Adrenal gland (tissue), 12 donors: ENCODE results near the gene ITPK1. TPM values are rescaled to one million over a fixed set of nuclear protein-coding genes. Genes with fewer than 3 reads are reported as not detected.
A peak's percentile ranks its signal among the peaks of the same experiment; 100 is the strongest.

ENCODE experiments used
- DNase-seq, 7 donors: peaks; one replicate each; pipeline ENCODE4 v3.0.0-alpha.2; 2019 to 2020
- H3K27ac ChIP-seq, 5 donors: fragments of 200-600 bp; sonication (generic) in 4 of 5; 1 replicate in 3 of 5; 2 replicates in 2 of 5; pipeline versions ENCODE4 v1.5.1 to v1.8.0; 2016 to 2020; ENCODE audit warnings: mild to moderate bottlenecking in 1 of 5
- H3K27me3 ChIP-seq: fragments of 200-600 bp; 2 replicates; pipeline ENCODE4 v1.8.0; 2021
- H3K36me3 ChIP-seq, 2 donors: fragments of 200-600 bp; replicated peaks in 1 of 2; 1 replicate in 1 of 2; 2 replicates in 1 of 2; pipeline versions ENCODE4 v1.5.1 to v1.8.0; 2018 to 2022
- H3K4me1 ChIP-seq, 2 donors: fragments of 200-600 bp; replicated peaks in 1 of 2; 1 replicate in 1 of 2; 2 replicates in 1 of 2; pipeline versions ENCODE4 v1.5.1 to v1.8.0; 2018 to 2021
- H3K4me3 ChIP-seq, 4 donors: fragments of 200-600 bp; sonication (generic) in 3 of 4; one replicate each; pipeline ENCODE4 v1.5.1; 2016 to 2018
- H3K9me3 ChIP-seq, 3 donors: fragments of 200-600 bp; sonication (generic) in 1 of 3; replicated peaks in 1 of 3; 1 replicate in 2 of 3; 2 replicates in 1 of 3; pipeline versions ENCODE4 v1.5.1 to v1.8.0; 2016 to 2021
- POLR2A ChIP-seq, 2 donors: fragments of 450-650 bp; IDR thresholded peaks; one replicate each; pipeline ENCODE4 v1.6.1; 2017; ENCODE audit warnings: antibody characterized with exemption in 2 of 2, mild to moderate bottlenecking in 2 of 2, moderate library complexity in 1 of 2
- WGBS, 4 donors: extraction: QIAGEN DNeasy Blood & Tissue Kit in 2 of 4; methylation state at CpG; one replicate each; pipeline versions ENCODE4 v1.1.5 to v1.1.7; 2013 to 2017; 5-methylcytosine and 5-hydroxymethylcytosine counted together
- intact Hi-C, 2 donors: fragments of 100-400 bp; cut with DNase I; formaldehyde crosslinking; loops; one replicate each; pipeline versions ENCODE4 v1.14.1 to v1.15.0; 2022 to 2023
- polyA plus RNA-seq, 3 donors: library from polyadenylated mRNA; stranded (reverse); fragments of 200-250 nt in 2 of 3; fragments of 350-450 nt in 1 of 3; fragmentation: Illumina TruSeq in 1 of 3; extraction: RNeasy Lipid Tissue Mini Kit (QIAGEN cat#74804) in 1 of 3; gene quantifications; one replicate each; pipeline ENCODE4 v1.2.3, GENCODE V29; 2013 to 2014
- total RNA-seq, 9 donors: library from RNA; depleted of rRNA in 4 of 9; stranded (reverse); fragments of >200 nt in 4 of 9; fragments of 120-200 nt in 1 of 9; fragmentation: NEBNext Ultra II Directional in 1 of 9; extraction: Animal tissue kit (Norgen Biotek cat#: 25700) in 1 of 9; gene quantifications; one replicate each; pipeline versions ENCODE4 v1.1.0 to v1.2.4, GENCODE V29; 2013 to 2023
- TF ChIP-seq, protein P1 (sequence below), 6 experiments: fragments of 450-650 bp in 4 of 6; fragments of 200-600 bp in 2 of 6; sonication (generic) in 1 of 6; IDR thresholded peaks; 1 replicate in 5 of 6; 2 replicates in 1 of 6; pipeline versions ENCODE4 v1.5.1 to v1.8.0; 2016 to 2021; ENCODE audit warnings: antibody characterized with exemption in 6 of 6, mild to moderate bottlenecking in 2 of 6, moderate library complexity in 1 of 6
- donor health status: healthy with polysubstance abuse.
- donor health status: Bipolar disorder and iron deficiency.
- donor health status: DM: yes; HTN: yes; CAD: no.
- donor health status: DM: no; HTN: no; CAD: no.
- donor health status: DM: no; HTN: no; CAD: no.
- donor health status: DM: yes; HTN: yes; CAD: no.

Gene ITPK1
- total and polyA plus RNA-seq, 12 donors = 28.1 to 182 (median 49.2) TPM

DNA sequence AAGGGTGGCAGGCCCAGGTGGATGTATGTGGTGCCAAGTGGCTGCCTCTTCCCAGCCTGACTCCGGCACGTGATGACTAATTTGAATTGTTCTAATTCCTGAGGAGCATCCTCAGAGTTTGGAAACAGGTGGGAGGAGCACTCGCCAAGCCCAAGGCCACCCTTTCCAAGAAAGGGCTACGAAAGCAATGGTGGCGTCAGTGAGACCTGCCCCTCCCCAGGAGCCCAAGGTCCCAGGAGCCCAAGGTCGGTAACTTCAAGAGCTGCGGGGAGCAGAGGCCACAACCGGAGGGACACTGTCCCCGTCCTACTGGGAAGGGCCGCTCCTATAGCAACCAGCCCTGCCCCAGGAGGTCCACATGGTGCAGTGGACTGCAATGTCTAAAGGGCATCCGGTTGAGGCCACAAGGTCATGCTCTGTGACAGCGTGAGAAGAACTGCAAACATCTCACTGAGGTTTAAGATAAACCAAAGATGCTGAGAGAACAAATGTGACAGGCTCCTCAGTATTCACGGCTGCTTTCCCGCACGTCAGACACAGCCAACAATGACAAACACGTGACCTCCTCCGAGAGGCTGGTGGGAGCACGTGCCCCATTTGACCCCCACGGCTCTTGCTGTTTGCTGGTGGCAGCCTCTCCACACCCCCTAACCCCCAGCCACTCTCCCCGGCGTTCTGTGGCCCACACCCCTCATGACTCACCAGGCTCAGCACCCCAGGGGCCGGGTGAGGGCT, 79.6 kb downstream of the ITPK1 start:
- H3K36me3 ChIP-seq = no peaks in the 10 kb centered on the region
- peaks cover 4 to 57% of the 10 kb centered on the region in 2 donors for H3K4me1 ChIP-seq
- H3K9me3 ChIP-seq = no peaks in the 10 kb centered on the region
- TF ChIP-seq POLR2A (IDR thresholded peaks at IDR 0.05) = no peak
- TF ChIP-seq, protein P1, sequence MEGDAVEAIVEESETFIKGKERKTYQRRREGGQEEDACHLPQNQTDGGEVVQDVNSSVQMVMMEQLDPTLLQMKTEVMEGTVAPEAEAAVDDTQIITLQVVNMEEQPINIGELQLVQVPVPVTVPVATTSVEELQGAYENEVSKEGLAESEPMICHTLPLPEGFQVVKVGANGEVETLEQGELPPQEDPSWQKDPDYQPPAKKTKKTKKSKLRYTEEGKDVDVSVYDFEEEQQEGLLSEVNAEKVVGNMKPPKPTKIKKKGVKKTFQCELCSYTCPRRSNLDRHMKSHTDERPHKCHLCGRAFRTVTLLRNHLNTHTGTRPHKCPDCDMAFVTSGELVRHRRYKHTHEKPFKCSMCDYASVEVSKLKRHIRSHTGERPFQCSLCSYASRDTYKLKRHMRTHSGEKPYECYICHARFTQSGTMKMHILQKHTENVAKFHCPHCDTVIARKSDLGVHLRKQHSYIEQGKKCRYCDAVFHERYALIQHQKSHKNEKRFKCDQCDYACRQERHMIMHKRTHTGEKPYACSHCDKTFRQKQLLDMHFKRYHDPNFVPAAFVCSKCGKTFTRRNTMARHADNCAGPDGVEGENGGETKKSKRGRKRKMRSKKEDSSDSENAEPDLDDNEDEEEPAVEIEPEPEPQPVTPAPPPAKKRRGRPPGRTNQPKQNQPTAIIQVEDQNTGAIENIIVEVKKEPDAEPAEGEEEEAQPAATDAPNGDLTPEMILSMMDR (IDR thresholded peaks at IDR 0.05) = no peak
- 41 to 49% (median 42%) methylated on average over 13 to 22 of the region's 22 CpGs for WGBS, 4 donors
- H3K27me3 ChIP-seq = no peaks in the 10 kb centered on the region
- no peak overlapping the region for H3K4me3 ChIP-seq
- peak in 6 of 7 donors; percentile 43 to 70 (median 62) for DNase-seq
- intact Hi-C loops = no loop called here
- H3K27ac ChIP-seq = peak overlapping the region in 3 of 5 donors; percentile 5 to 78 (median 19)

- no peaks in the 10 kb centered on the region for H3K36me3 ChIP-seq
- no peak for DNase-seq
- H3K27me3 ChIP-seq = no peaks in the 10 kb centered on the region
- no peaks in the 10 kb centered on the region for H3K9me3 ChIP-seq
- intact Hi-C loops = no loop called here
- WGBS, 4 donors = 83 to 100% (median 92%) methylated on average over 3 to 5 of the region's 5 CpGs
- H3K4me3 ChIP-seq = no peak overlapping the region
- TF ChIP-seq, protein P1 (IDR thresholded peaks at IDR 0.05) = no peak
- TF ChIP-seq POLR2A (IDR thresholded peaks at IDR 0.05) = no peak
- H3K27ac ChIP-seq = peak overlapping the region in 2 of 5 donors; percentile 5 to 78
- peaks cover 4 to 56% of the 10 kb centered on the region in 2 donors for H3K4me1 ChIP-seq
Observed at GRCh38 chr14:93035585-93035916, 80.2 kb downstream of the ITPK1 start.

- no peak overlapping the region for H3K4me3 ChIP-seq
- intact Hi-C loops = no loop called here
- no peak for DNase-seq
- H3K27ac ChIP-seq = peak overlapping the region in 1 of 5 donors; percentile 2
- 67 to 94% (median 87%) methylated on average over 1 to 5 of the region's 5 CpGs for WGBS, 4 donors
- H3K4me1 ChIP-seq = peaks cover 0 to 47% of the 10 kb centered on the region in 2 donors
- H3K9me3 ChIP-seq = no peaks in the 10 kb centered on the region
- no peaks in the 10 kb centered on the region for H3K36me3 ChIP-seq
- H3K27me3 ChIP-seq = no peaks in the 10 kb centered on the region
- TF ChIP-seq, protein P1 (IDR thresholded peaks at IDR 0.05) = no peak
- no peak for TF ChIP-seq POLR2A (IDR thresholded peaks at IDR 0.05)
Observed at GRCh38 chr14:93034671-93034994, 81.1 kb downstream of the ITPK1 start.

DNA sequence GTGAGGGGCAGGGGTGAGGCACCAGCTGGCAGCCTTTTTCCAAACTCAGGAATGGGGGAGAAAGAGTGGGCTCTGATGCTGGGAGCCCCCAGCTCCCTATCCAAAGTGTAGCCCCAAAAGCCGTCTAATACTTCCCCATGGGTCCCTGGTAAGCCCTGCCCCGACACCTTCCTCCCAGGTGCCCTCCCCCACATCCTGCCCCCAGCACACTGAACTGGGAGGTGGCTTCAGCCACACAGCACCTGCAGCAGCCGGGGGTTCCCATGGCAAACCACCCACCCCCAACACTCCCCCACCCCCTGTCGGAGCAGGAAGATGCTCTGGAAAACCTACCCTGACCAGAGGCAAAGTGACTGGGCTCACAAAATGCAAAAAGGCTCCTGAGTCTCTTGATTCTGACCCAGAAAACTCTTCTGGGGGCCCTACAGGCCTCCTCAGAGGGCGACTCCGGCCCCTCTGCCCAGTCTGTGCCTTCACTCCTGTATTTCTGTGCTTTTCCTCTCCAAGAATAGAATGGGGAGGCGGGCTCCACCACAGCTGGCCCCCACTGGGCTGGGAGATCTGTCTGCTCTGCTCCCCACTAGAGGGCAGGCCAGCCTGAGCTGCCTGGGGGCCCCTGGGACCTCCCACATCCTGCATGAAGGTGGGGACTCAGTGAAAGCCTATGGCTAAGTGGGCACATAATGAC, 81.6 kb downstream of the ITPK1 start:
- no peak for TF ChIP-seq POLR2A (IDR thresholded peaks at IDR 0.05)
- TF ChIP-seq, protein P1 (IDR thresholded peaks at IDR 0.05) = peak in 3 of 6 experiments; percentile 18 to 26 (median 18)
- no peaks in the 10 kb centered on the region for H3K9me3 ChIP-seq
- peaks cover 0 to 42% of the 10 kb centered on the region in 2 donors for H3K4me1 ChIP-seq
- intact Hi-C loops = no loop called here
- DNase-seq = no peak
- 83 to 100% (median 88%) methylated on average over 1 to 7 of the region's 7 CpGs for WGBS, 4 donors
- H3K4me3 ChIP-seq = no peak overlapping the region
- H3K27ac ChIP-seq = no peak overlapping the region
- H3K36me3 ChIP-seq = no peaks in the 10 kb centered on the region
- no peaks in the 10 kb centered on the region for H3K27me3 ChIP-seq
